Measurements from ENCODE around the gene GZMM. TPM values are rescaled to one million over a fixed set of nuclear protein-coding genes. Genes with fewer than 3 reads are reported as not detected.

The GZMM gene
- total RNA-seq, 1 donor from 2014 or later: not detected

GRCh38 chr19:542173-542866 is 1.5 kb upstream of the GZMM start:
- TF ChIP-seq CTCF (conservative IDR thresholded peaks at IDR 0.05; ENCODE audit: low read depth, low read length): no peak
- H3K4me3 ChIP-seq (ENCODE audit: low read depth, low read length): no peak overlapping the region
- DNase-seq (ENCODE audit: low read depth): no peak

- no peak for DNase-seq (ENCODE audit: low read depth)
- no peak overlapping the region for H3K4me3 ChIP-seq (ENCODE audit: low read depth, low read length)
- no peak for TF ChIP-seq CTCF (conservative IDR thresholded peaks at IDR 0.05; ENCODE audit: low read depth, low read length)
Observed at GRCh38 chr19:547117-547516, 3.3 kb downstream of the GZMM start.

- H3K4me3 ChIP-seq (ENCODE audit: low read depth, low read length): no peak overlapping the region
- TF ChIP-seq CTCF (conservative IDR thresholded peaks at IDR 0.05; ENCODE audit: low read depth, low read length): peak; percentile 12
- no peak for DNase-seq (ENCODE audit: low read depth)
Observed at GRCh38 chr19:547836-548720, 4.2 kb downstream of the GZMM start.

GRCh38 chr19:548886-549830 is 5.3 kb downstream of the GZMM start:
- no peak for DNase-seq (ENCODE audit: low read depth)
- no peak overlapping the region for H3K4me3 ChIP-seq (ENCODE audit: low read depth, low read length)
- TF ChIP-seq CTCF (conservative IDR thresholded peaks at IDR 0.05; ENCODE audit: low read depth, low read length): no peak

- TF ChIP-seq CTCF (conservative IDR thresholded peaks at IDR 0.05; ENCODE audit: low read depth, low read length): no peak
- no peak for DNase-seq (ENCODE audit: low read depth)
- H3K4me3 ChIP-seq (ENCODE audit: low read depth, low read length): no peak overlapping the region
Observed at GRCh38 chr19:554817-555216, 11.0 kb downstream of the GZMM start.

- no peak for DNase-seq (ENCODE audit: low read depth)
- H3K4me3 ChIP-seq (ENCODE audit: low read depth, low read length): no peak overlapping the region
- TF ChIP-seq CTCF (conservative IDR thresholded peaks at IDR 0.05; ENCODE audit: low read depth, low read length): no peak
Observed at GRCh38 chr19:555474-555808, 11.6 kb downstream of the GZMM start.

Data from epithelial cell of proximal tubule (primary cell).